ENCODE measurements around the gene SPATA31A7. TPM values are rescaled to one million over a fixed set of nuclear protein-coding genes. Genes with fewer than 3 reads are reported as not detected.
"Not testable (repeated sequence)": the region's sequence is repeated elsewhere in the genome, so short reads cannot be mapped to it uniquely, and the experiment has no call there.

Gene SPATA31A7
- total RNA-seq = not detected

GRCh38 chr9:61189736-61190135, at the start of gene SPATA31A7:
SPATA31A7 (plus strand) TSS chr9:61190036; CDS start chr9:61190065, 29 bp downstream.
- H3K36me3 ChIP-seq; H3K4me1 ChIP-seq; H3K9me3 ChIP-seq; H3K27me3 ChIP-seq; H3K4me3 ChIP-seq (replicated peaks in 1 of 3); H3K27ac ChIP-seq; DNase-seq; intact Hi-C loops (cut with DNase I): not testable (repeated sequence)
- no CpG with 5 or more reads among the region's 7 CpGs for whole genome bisulfite sequencing, 2 donors

GRCh38 chr9:61226438-61226837, 36.6 kb downstream of the SPATA31A7 start:
- H3K4me3 ChIP-seq (replicated peaks in 1 of 3); H3K27ac ChIP-seq; H3K36me3 ChIP-seq; intact Hi-C loops (cut with DNase I); H3K27me3 ChIP-seq; H3K9me3 ChIP-seq; DNase-seq; H3K4me1 ChIP-seq: not testable (repeated sequence)
- no CpG with 5 or more reads among the region's 4 CpGs for WGBS, 2 donors

Small RNA genes lying within 50 kb of the gene (small RNA-seq; reads per million reads assigned to genes)
- gene BX005040.2 = not detected

Data from thyroid gland (tissue), 4 donors.